SK-N-SH treated with all-trans-retinoic acid at 6 μM for 48 hours (cell line): ENCODE data around the gene FLOT2.

ENCODE experiments used
- ATAC-seq: fragments of 200-7000 bp; cut with Tn5 transposase; 3 replicates; pipeline ENCODE4 v1.9.1; 2020; ENCODE audit warnings: mild to moderate bottlenecking, moderate library complexity
- ARNTL ChIP-seq: fragments of 450-650 bp; formaldehyde crosslinking; IDR thresholded peaks from 2 replicates; pipeline ENCODE4 v1.5.0; 2020; ENCODE audit warnings: low read depth, mild to moderate bottlenecking, moderate library complexity, borderline replicate concordance
- BACH2 ChIP-seq: fragments of 250-450 bp; sonication (Bioruptor Pico); IDR thresholded peaks from 2 replicates; pipeline ENCODE4 v1.9.0; 2021; ENCODE audit warnings: mild to moderate bottlenecking, borderline replicate concordance
- CSDC2 ChIP-seq: fragments of 250-450 bp; sonication (Bioruptor Pico); IDR thresholded peaks from 2 replicates; pipeline ENCODE4 v1.5.0; 2020; ENCODE audit warnings: mild to moderate bottlenecking, moderate library complexity
- ESRRG ChIP-seq: fragments of 250-450 bp; sonication (Bioruptor Pico); IDR thresholded peaks from 2 replicates; pipeline ENCODE4 v1.6.1; 2021; ENCODE audit warnings: mild to moderate bottlenecking
- GLIS3 ChIP-seq: fragments of 250-450 bp; sonication (Bioruptor Pico); IDR thresholded peaks from 2 replicates; pipeline ENCODE4 v1.5.0; 2020; ENCODE audit warnings: mild to moderate bottlenecking, moderate library complexity
- ISL1 ChIP-seq: fragments of 250-450 bp; sonication (Bioruptor Pico); IDR thresholded peaks from 2 replicates; pipeline ENCODE4 v2.1.2; 2022; ENCODE audit warnings: mild to moderate bottlenecking, moderate library complexity
- OSR1 ChIP-seq: fragments of 250-450 bp; sonication (Bioruptor Pico); IDR thresholded peaks from 2 replicates; pipeline ENCODE4 v1.8.0; 2022; ENCODE audit warnings: moderate library complexity, mild to moderate bottlenecking, inconsistent platforms
- PATZ1 ChIP-seq: fragments of 250-450 bp; sonication (Bioruptor Pico); IDR thresholded peaks from 2 replicates; pipeline ENCODE4 v1.8.0; 2020; ENCODE audit warnings: mild to moderate bottlenecking, moderate library complexity, borderline replicate concordance
- PPARA ChIP-seq: fragments of 250-450 bp; sonication (Bioruptor Pico); IDR thresholded peaks from 2 replicates; pipeline ENCODE4 v1.5.0; 2020; ENCODE audit warnings: mild to moderate bottlenecking, borderline replicate concordance
- RARB ChIP-seq: fragments of 250-450 bp; sonication (Bioruptor Pico); IDR thresholded peaks from 2 replicates; pipeline ENCODE4 v1.8.0; 2021; ENCODE audit warnings: mild to moderate bottlenecking, moderate library complexity
- SNAI2 ChIP-seq: fragments of 250-450 bp; sonication (Bioruptor Pico); IDR thresholded peaks from 2 replicates; pipeline ENCODE4 v1.5.0; 2020; ENCODE audit warnings: mild to moderate bottlenecking, moderate library complexity
- TCF4 ChIP-seq: fragments of 250-450 bp; sonication (Bioruptor Pico); IDR thresholded peaks from 2 replicates; pipeline ENCODE4 v1.8.0; 2021; ENCODE audit warnings: mild to moderate bottlenecking, moderate library complexity, borderline replicate concordance
- TOX ChIP-seq: fragments of 250-450 bp; sonication (Bioruptor Pico); IDR thresholded peaks from 2 replicates; pipeline ENCODE4 v1.8.0; 2021; ENCODE audit warnings: mild to moderate bottlenecking, moderate library complexity, borderline replicate concordance
- TSHZ2 ChIP-seq: fragments of 250-450 bp; sonication (Bioruptor Pico); IDR thresholded peaks from 2 replicates; pipeline ENCODE4 v1.5.0; 2020; ENCODE audit warnings: mild to moderate bottlenecking, moderate library complexity
- ZC3H10 ChIP-seq: fragments of 250-450 bp; sonication (Bioruptor Pico); IDR thresholded peaks from 2 replicates; pipeline ENCODE4 v1.5.1; 2021; ENCODE audit warnings: mild to moderate bottlenecking, moderate library complexity
- ZFP3 ChIP-seq: fragments of 250-450 bp; sonication (Bioruptor Pico); IDR thresholded peaks from 2 replicates; pipeline ENCODE4 v1.5.0; 2020; ENCODE audit warnings: mild to moderate bottlenecking, moderate library complexity
- ZFP30 ChIP-seq: fragments of 450-650 bp; formaldehyde crosslinking; IDR thresholded peaks from 2 replicates; pipeline ENCODE4 v1.5.0; 2022; ENCODE audit warnings: mild to moderate bottlenecking, moderate library complexity
- ZNF565 ChIP-seq: fragments of 450-650 bp; formaldehyde crosslinking; conservative IDR thresholded peaks from 2 replicates; pipeline ENCODE4 v1.5.0; 2020; ENCODE audit warnings: low read depth, mild to moderate bottlenecking, moderate library complexity
- ZNF70 ChIP-seq: fragments of 450-650 bp; formaldehyde crosslinking; IDR thresholded peaks from 2 replicates; pipeline ENCODE4 v1.5.0; 2020; ENCODE audit warnings: mild to moderate bottlenecking, moderate library complexity
- ZNF8 ChIP-seq: fragments of 450-650 bp; formaldehyde crosslinking; IDR thresholded peaks from 2 replicates; pipeline ENCODE4 v1.5.0; 2020; ENCODE audit warnings: mild to moderate bottlenecking, moderate library complexity
- TF ChIP-seq, protein P1 (sequence below): fragments of 250-450 bp; sonication (Bioruptor Pico); IDR thresholded peaks from 2 replicates; pipeline ENCODE4 v1.5.1; 2020; ENCODE audit warnings: low read depth, mild to moderate bottlenecking, moderate library complexity
- TF ChIP-seq, protein P2 (sequence below): fragments of 250-450 bp; sonication (Bioruptor Pico); IDR thresholded peaks from 2 replicates; pipeline ENCODE4 v1.5.1; 2021; ENCODE audit warnings: mild to moderate bottlenecking, moderate library complexity

The FLOT2 gene

DNA sequence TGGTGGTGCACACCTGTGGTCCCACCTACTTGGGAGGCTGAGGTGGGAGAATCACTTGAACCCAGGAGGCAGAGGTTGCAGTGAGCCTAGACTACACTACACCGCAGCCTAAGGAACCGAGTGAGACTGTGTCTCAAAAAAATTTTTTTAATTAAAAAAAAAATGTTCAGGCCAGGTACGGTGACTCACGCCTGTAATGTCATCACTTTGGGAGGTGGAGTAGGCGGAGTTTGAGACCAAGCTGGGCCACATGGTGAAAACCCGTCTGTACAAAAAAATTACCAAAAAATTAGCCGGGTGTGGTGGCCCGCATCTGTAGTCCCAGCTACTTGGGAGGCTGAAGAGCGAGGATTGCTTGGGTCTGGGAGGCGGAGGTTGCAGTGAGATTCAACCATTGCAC lies 51.3 kb downstream of the FLOT2 start:
- no peak for ATAC-seq
- TF ChIP-seq SNAI2 (CRISPR knock-in tag): no peak
- TF ChIP-seq TOX (CRISPR knock-in tag): no peak
- TF ChIP-seq ZNF70: no peak
- TF ChIP-seq CSDC2 (CRISPR knock-in tag): no peak
- no peak for TF ChIP-seq ZNF8 (CRISPR knock-in tag)
- TF ChIP-seq ZC3H10 (CRISPR knock-in tag): no peak
- TF ChIP-seq, protein P1, sequence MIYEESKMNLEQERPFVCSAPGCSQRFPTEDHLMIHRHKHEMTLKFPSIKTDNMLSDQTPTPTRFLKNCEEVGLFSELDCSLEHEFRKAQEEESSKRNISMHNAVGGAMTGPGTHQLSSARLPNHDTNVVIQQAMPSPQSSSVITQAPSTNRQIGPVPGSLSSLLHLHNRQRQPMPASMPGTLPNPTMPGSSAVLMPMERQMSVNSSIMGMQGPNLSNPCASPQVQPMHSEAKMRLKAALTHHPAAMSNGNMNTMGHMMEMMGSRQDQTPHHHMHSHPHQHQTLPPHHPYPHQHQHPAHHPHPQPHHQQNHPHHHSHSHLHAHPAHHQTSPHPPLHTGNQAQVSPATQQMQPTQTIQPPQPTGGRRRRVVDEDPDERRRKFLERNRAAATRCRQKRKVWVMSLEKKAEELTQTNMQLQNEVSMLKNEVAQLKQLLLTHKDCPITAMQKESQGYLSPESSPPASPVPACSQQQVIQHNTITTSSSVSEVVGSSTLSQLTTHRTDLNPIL (CRISPR knock-in tag): no peak

GRCh38 chr17:28843816-28844148 lies 53.8 kb downstream of the FLOT2 start:
- no peak for ATAC-seq
- TF ChIP-seq, protein P1 (CRISPR knock-in tag): no peak
- TF ChIP-seq ESRRG (CRISPR knock-in tag) (no peak), ZFP30 (CRISPR knock-in tag) (no peak), CSDC2 (CRISPR knock-in tag) (no peak), SNAI2 (CRISPR knock-in tag) (no peak), PPARA (CRISPR knock-in tag) (no peak), ZC3H10 (CRISPR knock-in tag) (no peak), ARNTL (CRISPR knock-in tag) (no peak), TSHZ2 (CRISPR knock-in tag) (no peak), ZNF565 (CRISPR knock-in tag) (no peak), RARB (CRISPR knock-in tag) (no peak), TOX (CRISPR knock-in tag) (no peak), ZNF8 (CRISPR knock-in tag) (no peak), ZFP3 (CRISPR knock-in tag) (no peak), ZNF70 (no peak), TCF4 (no peak), GLIS3 (CRISPR knock-in tag) (no peak), BACH2 (CRISPR knock-in tag) (no peak), ISL1 (CRISPR knock-in tag) (no peak)
- TF ChIP-seq, protein P2, sequence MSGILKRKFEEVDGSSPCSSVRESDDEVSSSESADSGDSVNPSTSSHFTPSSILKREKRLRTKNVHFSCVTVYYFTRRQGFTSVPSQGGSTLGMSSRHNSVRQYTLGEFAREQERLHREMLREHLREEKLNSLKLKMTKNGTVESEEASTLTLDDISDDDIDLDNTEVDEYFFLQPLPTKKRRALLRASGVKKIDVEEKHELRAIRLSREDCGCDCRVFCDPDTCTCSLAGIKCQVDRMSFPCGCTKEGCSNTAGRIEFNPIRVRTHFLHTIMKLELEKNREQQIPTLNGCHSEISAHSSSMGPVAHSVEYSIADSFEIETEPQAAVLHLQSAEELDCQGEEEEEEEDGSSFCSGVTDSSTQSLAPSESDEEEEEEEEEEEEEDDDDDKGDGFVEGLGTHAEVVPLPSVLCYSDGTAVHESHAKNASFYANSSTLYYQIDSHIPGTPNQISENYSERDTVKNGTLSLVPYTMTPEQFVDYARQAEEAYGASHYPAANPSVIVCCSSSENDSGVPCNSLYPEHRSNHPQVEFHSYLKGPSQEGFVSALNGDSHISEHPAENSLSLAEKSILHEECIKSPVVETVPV (CRISPR knock-in tag): no peak
- TF ChIP-seq, all 23 proteins: peak for 0

DNA sequence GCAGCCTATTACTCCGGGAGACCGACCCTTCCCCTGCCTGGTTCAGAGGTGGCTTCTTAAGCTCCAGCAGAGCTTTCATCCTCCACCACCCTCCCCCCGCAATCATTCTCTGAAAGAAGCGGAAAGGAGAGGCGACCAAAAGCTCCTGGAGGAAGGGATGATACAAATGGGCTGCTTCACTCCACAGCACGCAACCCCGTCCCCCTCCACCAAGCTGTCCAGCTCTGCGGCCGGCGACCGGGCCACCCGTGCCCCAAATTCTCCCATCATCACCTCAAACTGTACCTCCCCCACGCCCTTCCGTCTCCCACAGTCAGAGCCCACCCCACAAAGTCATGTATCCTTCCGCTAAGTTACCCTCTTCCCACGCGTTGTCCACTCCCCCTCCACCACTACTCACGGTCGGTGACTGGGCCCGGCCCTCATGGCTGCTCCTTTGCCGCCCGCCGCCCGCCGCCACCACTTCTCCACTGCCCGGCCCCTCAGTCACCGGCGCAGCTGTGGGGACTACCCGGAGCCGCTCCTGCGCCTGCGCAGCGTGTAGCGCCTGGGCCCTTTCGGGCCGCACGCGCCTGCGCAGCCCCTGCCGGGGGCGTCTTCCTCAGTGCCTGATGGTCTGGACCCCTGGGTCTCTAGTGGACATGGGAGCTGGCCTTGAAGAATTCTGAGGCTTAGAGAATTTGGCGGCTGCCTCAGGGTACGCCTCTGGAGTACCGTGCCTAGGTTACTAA lies 55.1 kb downstream of the FLOT2 start, which contains the start of gene FAM222B:
Gene FAM222B (minus strand): TSS at position 509 of the 731 bp plus-strand sequence. CDS start 76,123 bp downstream, outside the sequence.
- ATAC-seq: peak; percentile 99
- TF ChIP-seq ZNF565 (CRISPR knock-in tag) (no peak), TCF4 (no peak), OSR1 (no peak), RARB (CRISPR knock-in tag) (no peak), PATZ1 (CRISPR knock-in tag) (no peak)
